ENCODE measurements around the gene CLTRN.
"Not testable (repeated sequence)": the region's sequence is repeated elsewhere in the genome, so short reads cannot be mapped to it uniquely, and the experiment has no call there.

The CLTRN gene

GRCh38 chrX:15664487-15665444 is at the start of gene CLTRN:
Gene CLTRN (minus strand): TSS chrX:15664805. CDS start chrX:15664775, 30 bp downstream.
- no peak for DNase-seq

GRCh38 chrX:15704273-15704672 is 39.7 kb upstream of the CLTRN start:
- DNase-seq: not testable (repeated sequence)

- not testable (repeated sequence) for DNase-seq
Measured at GRCh38 chrX:15703809-15704208, 39.2 kb upstream of the CLTRN start.

- DNase-seq: no peak
Measured at GRCh38 chrX:15702488-15703371, 38.1 kb upstream of the CLTRN start.

GRCh38 chrX:15696516-15696915 is 31.9 kb upstream of the CLTRN start:
- DNase-seq: no peak

- no peak for DNase-seq
Measured at GRCh38 chrX:15694941-15695451, 30.4 kb upstream of the CLTRN start.

GRCh38 chrX:15686818-15687685 is 22.4 kb upstream of the CLTRN start:
- DNase-seq: peak in 28 of 56 donors; percentile 0 to 68 (median 6)

- DNase-seq: no peak
Measured at GRCh38 chrX:15683193-15683592, 18.6 kb upstream of the CLTRN start.

GRCh38 chrX:15681433-15681832 is 16.8 kb upstream of the CLTRN start:
- DNase-seq: no peak

GRCh38 chrX:15680401-15680800 is 15.8 kb upstream of the CLTRN start:
- no peak for DNase-seq

- peak in 13 of 56 donors; percentile 0 to 20 (median 4) for DNase-seq
Measured at GRCh38 chrX:15679246-15679645, 14.6 kb upstream of the CLTRN start.

- DNase-seq: no peak
Measured at GRCh38 chrX:15678339-15678738, 13.7 kb upstream of the CLTRN start.

- DNase-seq: no peak
Measured at GRCh38 chrX:15676886-15677285, 12.3 kb upstream of the CLTRN start.

GRCh38 chrX:15675490-15675921 is 10.9 kb upstream of the CLTRN start:
- peak in 52 of 56 donors; percentile 11 to 99 (median 83) for DNase-seq

- DNase-seq: peak; percentile 43 to 99 (median 85)
Measured at GRCh38 chrX:15674841-15675489, 10.4 kb upstream of the CLTRN start.

- no peak for DNase-seq
Measured at GRCh38 chrX:15674514-15674840, 9.9 kb upstream of the CLTRN start.

GRCh38 chrX:15673970-15674369 is 9.4 kb upstream of the CLTRN start:
- DNase-seq: no peak

- no peak for DNase-seq
Measured at GRCh38 chrX:15672881-15673280, 8.3 kb upstream of the CLTRN start.

GRCh38 chrX:15663439-15663838 is 1.2 kb downstream of the CLTRN start:
- no peak for DNase-seq

GRCh38 chrX:15654804-15655203 is 9.8 kb downstream of the CLTRN start:
- DNase-seq: not testable (repeated sequence)

Data from amygdala (tissue), 56 donors.